Measurements from ENCODE around the gene GBX1.

The GBX1 gene

GRCh38 chr7:151129117-151129959, 38.2 kb downstream of the GBX1 start:
- DNase-seq (ENCODE audit: extremely low read depth in 1 of 2, low read depth in 1 of 2): no peak

GRCh38 chr7:151128716-151129115, 38.8 kb downstream of the GBX1 start:
- no peak for DNase-seq (ENCODE audit: extremely low read depth in 1 of 2, low read depth in 1 of 2)

- no peak for DNase-seq (ENCODE audit: extremely low read depth in 1 of 2, low read depth in 1 of 2)
Observed at GRCh38 chr7:151128144-151128543, 39.4 kb downstream of the GBX1 start.

- no peak for DNase-seq (ENCODE audit: extremely low read depth in 1 of 2, low read depth in 1 of 2)
Observed at GRCh38 chr7:151126491-151127137, 40.9 kb downstream of the GBX1 start.

- no peak for DNase-seq (ENCODE audit: extremely low read depth in 1 of 2, low read depth in 1 of 2)
Observed at GRCh38 chr7:151125846-151126481, 41.5 kb downstream of the GBX1 start.

GRCh38 chr7:151125470-151125845, 42.0 kb downstream of the GBX1 start:
- DNase-seq (ENCODE audit: extremely low read depth in 1 of 2, low read depth in 1 of 2): no peak

GRCh38 chr7:151124899-151125399, 42.5 kb downstream of the GBX1 start:
- DNase-seq (ENCODE audit: extremely low read depth in 1 of 2, low read depth in 1 of 2): no peak

GRCh38 chr7:151124481-151124880, 43.0 kb downstream of the GBX1 start:
- no peak for DNase-seq (ENCODE audit: extremely low read depth in 1 of 2, low read depth in 1 of 2)

- DNase-seq (ENCODE audit: extremely low read depth in 1 of 2, low read depth in 1 of 2): peak; percentile 56 to 76
Observed at GRCh38 chr7:151123822-151124464, 43.6 kb downstream of the GBX1 start.

- DNase-seq (ENCODE audit: extremely low read depth in 1 of 2, low read depth in 1 of 2): no peak
Observed at GRCh38 chr7:151123158-151123821, 44.2 kb downstream of the GBX1 start.

- DNase-seq (ENCODE audit: extremely low read depth in 1 of 2, low read depth in 1 of 2): no peak
Observed at GRCh38 chr7:151122796-151123157, 44.7 kb downstream of the GBX1 start.

GRCh38 chr7:151122276-151122675, 45.2 kb downstream of the GBX1 start:
- DNase-seq (ENCODE audit: extremely low read depth in 1 of 2, low read depth in 1 of 2): no peak

GRCh38 chr7:151121380-151122170, 45.9 kb downstream of the GBX1 start:
- no peak for DNase-seq (ENCODE audit: extremely low read depth in 1 of 2, low read depth in 1 of 2)

GRCh38 chr7:151120896-151121295, 46.6 kb downstream of the GBX1 start:
- no peak for DNase-seq (ENCODE audit: extremely low read depth in 1 of 2, low read depth in 1 of 2)

GRCh38 chr7:151119902-151120301, 47.6 kb downstream of the GBX1 start:
- no peak for DNase-seq (ENCODE audit: extremely low read depth in 1 of 2, low read depth in 1 of 2)

- no peak for DNase-seq (ENCODE audit: extremely low read depth in 1 of 2, low read depth in 1 of 2)
Observed at GRCh38 chr7:151119055-151119415, 48.5 kb downstream of the GBX1 start.

GRCh38 chr7:151118108-151119054, 49.1 kb downstream of the GBX1 start:
- DNase-seq (ENCODE audit: extremely low read depth in 1 of 2, low read depth in 1 of 2): no peak

- peak in 1 of 2 donors; percentile 14 for DNase-seq (ENCODE audit: extremely low read depth in 1 of 2, low read depth in 1 of 2)
Observed at GRCh38 chr7:151117565-151117964, 49.9 kb downstream of the GBX1 start.

Measured in activated CD8-positive, alpha-beta memory T cell treated with anti-CD3 and anti-CD28 coated beads for 1 hour (primary cell).